Omental fat pad (tissue), 4 donors: ENCODE results near the gene NBEA. TPM values are rescaled to one million over a fixed set of nuclear protein-coding genes. Genes with fewer than 3 reads are reported as not detected.

Source experiments
- ATAC-seq: fragments of 150-250 bp; one replicate; pipeline ENCODE4 v1.9.1; 2016; ENCODE audit warnings: mild to moderate bottlenecking, moderate library complexity; ENCODE audit not compliant: low FRiP score
- DNase-seq: peaks from one replicate; pipeline ENCODE4 v3.0.0-alpha.2; 2019; ENCODE audit warnings: low spot score
- total RNA-seq, 4 donors: library from RNA; depleted of rRNA; stranded (reverse); fragments of >200 nt; gene quantifications; one replicate each; pipeline ENCODE4 v1.1.0, GENCODE V29; 2016
- TF ChIP-seq, protein P1 (sequence below), 3 donors: fragments of 450-650 bp; IDR thresholded peaks; one replicate each; pipeline ENCODE4 v1.5.1; 2016 to 2017; ENCODE audit warnings: antibody characterized with exemption in 3 of 3, mild to moderate bottlenecking in 3 of 3, moderate library complexity in 2 of 3

The NBEA gene
- total RNA-seq, 4 donors from 2014 or later, result 4.3 to 10.7 (median 6.1) TPM

DNA sequence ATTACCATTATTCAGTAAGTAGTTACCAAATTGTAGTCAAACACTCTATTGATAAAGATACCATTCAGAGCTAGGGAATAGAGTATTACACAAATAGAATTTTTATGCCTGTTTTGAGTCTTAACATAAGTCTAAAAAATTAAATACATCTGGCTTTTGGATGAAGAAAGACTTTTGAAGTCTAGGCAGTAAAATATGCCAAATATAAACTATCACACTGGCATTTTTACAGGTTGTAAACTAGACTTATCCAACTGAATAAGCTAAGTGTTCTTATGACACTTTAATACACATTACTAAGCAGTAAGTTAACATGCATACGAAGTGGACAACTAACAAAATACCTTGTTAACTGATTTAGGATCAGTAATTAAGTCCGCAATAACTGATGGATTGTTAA lies 425.5 kb downstream of the NBEA start:
- TF ChIP-seq, protein P1, sequence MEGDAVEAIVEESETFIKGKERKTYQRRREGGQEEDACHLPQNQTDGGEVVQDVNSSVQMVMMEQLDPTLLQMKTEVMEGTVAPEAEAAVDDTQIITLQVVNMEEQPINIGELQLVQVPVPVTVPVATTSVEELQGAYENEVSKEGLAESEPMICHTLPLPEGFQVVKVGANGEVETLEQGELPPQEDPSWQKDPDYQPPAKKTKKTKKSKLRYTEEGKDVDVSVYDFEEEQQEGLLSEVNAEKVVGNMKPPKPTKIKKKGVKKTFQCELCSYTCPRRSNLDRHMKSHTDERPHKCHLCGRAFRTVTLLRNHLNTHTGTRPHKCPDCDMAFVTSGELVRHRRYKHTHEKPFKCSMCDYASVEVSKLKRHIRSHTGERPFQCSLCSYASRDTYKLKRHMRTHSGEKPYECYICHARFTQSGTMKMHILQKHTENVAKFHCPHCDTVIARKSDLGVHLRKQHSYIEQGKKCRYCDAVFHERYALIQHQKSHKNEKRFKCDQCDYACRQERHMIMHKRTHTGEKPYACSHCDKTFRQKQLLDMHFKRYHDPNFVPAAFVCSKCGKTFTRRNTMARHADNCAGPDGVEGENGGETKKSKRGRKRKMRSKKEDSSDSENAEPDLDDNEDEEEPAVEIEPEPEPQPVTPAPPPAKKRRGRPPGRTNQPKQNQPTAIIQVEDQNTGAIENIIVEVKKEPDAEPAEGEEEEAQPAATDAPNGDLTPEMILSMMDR (IDR thresholded peaks at IDR 0.05), result no peak
- no peak for ATAC-seq
- DNase-seq, result no peak

DNA sequence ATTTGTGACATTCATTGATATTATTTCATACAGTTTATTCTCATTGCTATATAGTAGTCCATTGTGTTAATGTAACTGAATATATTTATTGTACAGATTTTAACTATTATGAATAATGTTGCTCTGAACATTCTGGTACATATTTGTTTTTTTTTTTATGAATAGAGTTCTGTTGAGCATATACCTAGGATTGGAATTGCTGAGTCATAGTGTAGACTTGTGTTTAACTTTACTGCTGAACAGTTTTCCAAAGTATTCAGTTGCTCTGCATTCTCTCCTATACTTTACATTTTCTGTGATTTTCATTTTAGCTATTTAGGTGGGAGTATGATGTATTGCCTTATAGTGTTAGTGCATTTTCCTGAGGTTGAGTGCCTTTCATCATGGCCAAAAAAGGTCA lies 436.9 kb downstream of the NBEA start:
- DNase-seq, result no peak
- no peak for ATAC-seq
- TF ChIP-seq, protein P1 (IDR thresholded peaks at IDR 0.05), result no peak

DNA sequence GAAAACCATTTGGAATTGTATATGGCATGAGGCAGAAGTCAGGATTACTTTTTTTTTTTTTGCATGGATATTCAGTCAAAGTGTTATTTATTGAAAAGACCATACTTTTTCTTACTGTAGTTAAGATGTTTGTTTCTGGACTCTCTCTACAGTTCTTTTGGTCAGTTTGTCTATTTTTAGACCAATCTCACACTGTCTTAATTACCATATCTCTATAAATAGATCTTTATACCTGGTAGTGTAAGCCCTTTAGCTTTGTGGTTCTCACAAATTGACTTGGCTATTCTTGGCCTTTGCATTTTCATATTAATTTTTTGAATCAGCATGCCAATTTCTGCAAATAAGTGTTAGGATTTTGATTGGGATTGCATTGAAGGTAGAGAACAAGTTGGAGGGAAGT lies 437.6 kb downstream of the NBEA start:
- TF ChIP-seq, protein P1 (IDR thresholded peaks at IDR 0.05), result no peak
- ATAC-seq, result no peak
- DNase-seq, result no peak

DNA sequence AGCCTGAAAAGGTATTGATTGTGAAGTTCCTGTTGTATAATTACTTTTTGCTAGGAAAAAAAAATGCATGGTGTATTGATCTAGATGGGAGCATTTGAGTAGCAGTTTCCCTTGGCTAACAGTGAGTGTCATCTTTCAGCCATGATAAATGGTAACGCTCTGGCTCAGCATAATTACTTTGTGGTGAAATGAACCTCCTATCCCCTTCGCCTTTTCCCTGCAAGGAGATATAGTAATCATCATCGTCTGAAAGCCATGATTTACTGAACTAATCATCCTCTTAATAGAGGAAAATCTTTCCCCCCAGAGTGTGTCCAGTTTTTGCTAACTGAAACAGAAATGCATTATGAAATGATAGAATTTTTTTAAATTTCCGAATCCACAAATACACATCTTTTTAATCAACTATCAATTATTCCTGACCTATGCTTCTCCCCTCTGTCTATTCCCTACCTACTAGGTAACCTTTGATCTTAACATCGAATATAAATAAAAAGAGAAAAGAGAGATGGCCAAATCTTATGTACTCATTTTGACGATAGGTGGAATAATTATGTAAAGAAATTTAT lies 445.7 kb downstream of the NBEA start:
- no peak for ATAC-seq
- TF ChIP-seq, protein P1 (IDR thresholded peaks at IDR 0.05), result no peak
- DNase-seq, result no peak

DNA sequence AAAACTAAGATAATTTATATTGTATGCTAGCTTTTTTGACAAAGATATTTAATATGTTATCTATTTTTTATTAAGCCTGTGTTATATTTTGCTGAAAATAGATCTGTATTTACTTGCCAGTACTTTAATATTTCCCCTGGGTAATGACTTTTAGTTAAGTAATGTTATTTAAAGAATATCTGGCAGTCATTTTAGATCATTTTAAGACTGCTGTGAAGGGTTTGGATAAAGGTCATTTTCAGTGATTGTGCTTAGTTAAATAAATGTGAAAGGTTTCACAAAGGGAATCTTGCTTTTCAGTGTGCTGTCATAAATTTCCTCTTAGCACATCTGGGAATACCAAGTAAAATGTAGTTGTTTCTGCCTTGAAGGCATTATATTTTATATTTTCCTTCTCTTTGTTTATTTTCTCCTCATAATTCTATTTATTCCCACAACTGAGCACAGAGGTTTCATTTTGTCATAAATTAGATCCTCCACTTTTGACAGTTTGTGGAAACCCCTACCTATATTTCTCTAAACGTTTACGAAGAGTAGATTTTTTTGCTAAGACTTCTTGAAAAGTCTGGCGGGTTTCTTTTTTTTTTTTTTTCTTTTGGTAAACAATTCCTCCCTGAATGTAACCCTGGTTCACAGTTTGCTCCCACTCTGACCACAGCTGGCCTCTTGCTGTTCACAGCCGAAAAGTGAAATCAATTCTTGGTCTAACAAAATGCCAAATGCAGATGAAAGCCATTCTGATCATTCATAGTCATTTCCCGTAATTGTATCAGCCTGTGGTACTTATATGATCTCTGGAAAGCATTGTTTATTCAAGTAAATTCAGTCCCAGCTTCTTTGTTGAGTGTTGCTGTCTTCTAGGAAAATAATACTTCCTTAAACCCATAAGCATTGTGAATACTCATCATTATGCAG lies 446.6 kb downstream of the NBEA start:
- ATAC-seq (no peak), DNase-seq (no peak)
- TF ChIP-seq, protein P1 (IDR thresholded peaks at IDR 0.05), result no peak

DNA sequence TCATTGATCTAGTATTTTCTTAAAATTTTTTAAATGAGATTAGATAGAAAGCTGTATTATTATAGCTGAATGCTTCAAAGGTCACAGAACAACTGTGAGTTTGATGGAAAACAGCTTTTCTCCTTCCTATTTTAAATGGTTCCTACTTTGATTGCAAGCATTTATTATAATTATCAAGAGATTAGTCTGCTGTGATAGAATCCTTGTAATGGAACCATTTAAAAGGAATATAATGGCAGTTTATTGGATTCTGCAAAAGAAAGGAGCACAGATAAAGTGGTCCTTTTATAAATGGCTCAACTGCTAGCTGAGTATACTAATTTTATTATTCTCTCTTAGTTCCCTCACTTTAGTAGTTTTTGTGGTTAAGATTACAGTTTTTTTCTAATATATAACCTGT lies 447.5 kb downstream of the NBEA start:
- DNase-seq (no peak), ATAC-seq (no peak)
- TF ChIP-seq, protein P1 (IDR thresholded peaks at IDR 0.05), result no peak

DNA sequence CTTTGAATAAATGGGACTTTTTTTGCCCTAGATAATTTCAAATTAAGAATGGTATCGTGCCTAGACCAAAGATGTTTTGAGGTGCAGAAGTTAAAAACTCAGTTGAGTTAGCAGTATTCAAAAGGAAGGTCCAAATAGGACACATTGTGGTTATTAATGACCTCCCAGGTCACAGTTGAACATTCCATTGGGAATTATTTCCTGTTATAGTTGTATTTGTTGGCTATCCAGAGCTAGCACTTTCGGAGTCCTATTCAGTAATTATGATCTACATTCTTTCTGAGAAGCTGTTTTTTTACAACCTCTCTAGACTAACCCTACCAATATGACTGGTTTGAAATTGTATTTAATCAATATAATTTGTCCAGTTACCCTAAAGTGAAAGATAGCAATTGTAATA lies 450.7 kb downstream of the NBEA start:
- DNase-seq, result no peak
- no peak for ATAC-seq
- TF ChIP-seq, protein P1 (IDR thresholded peaks at IDR 0.05), result no peak
